GM19397 (cell line): ENCODE data around the gene CENPI.
"Not testable (repeated sequence)": the region's sequence is repeated elsewhere in the genome, so short reads cannot be mapped to it uniquely, and the experiment has no call there.

Experiments used
- ATAC-seq: cut with Tn5 transposase; IDR thresholded peaks from one replicate; pipeline ENCODE4 v1.9.1; 2021; ENCODE audit warnings: mild to moderate bottlenecking, moderate library complexity; ENCODE audit not compliant: unreplicated experiment

The CENPI gene

GRCh38 chrX:101097546-101098453 is at the start of gene CENPI:
TSS of gene CENPI (plus strand) at chrX:101098204. CDS start at chrX:101101071, 2,867 bp downstream.
- peak; percentile 100 for ATAC-seq

- peak; percentile 2 for ATAC-seq
These were observed 46.9 kb upstream of the CENPI start for GRCh38 chrX:101051153-101051548.

- ATAC-seq: peak; percentile 93
These were observed 46.3 kb upstream of the CENPI start, which contains the start of gene TRMT2B for GRCh38 chrX:101051549-101052302. TSS of gene TRMT2B (minus strand) at chrX:101052111. CDS start at chrX:101042289, 9,822 bp downstream.

GRCh38 chrX:101056551-101056950 is 41.5 kb upstream of the CENPI start:
- not testable (repeated sequence) for ATAC-seq

- ATAC-seq: peak; percentile 70
These were observed 40.8 kb upstream of the CENPI start for GRCh38 chrX:101057093-101057714.

GRCh38 chrX:101062176-101062575 is 35.8 kb upstream of the CENPI start:
- ATAC-seq: no peak

GRCh38 chrX:101071582-101071981 is 26.4 kb upstream of the CENPI start:
- no peak for ATAC-seq

- ATAC-seq: no peak
These were observed 19.0 kb upstream of the CENPI start, which contains the start of gene TMEM35A for GRCh38 chrX:101078716-101079598. TSS of gene TMEM35A (plus strand) at chrX:101078879. CDS start at chrX:101079003, 124 bp downstream.

GRCh38 chrX:101079736-101080270 is 18.2 kb upstream of the CENPI start:
- ATAC-seq: no peak

- ATAC-seq: no peak
These were observed 17.5 kb upstream of the CENPI start for GRCh38 chrX:101080326-101081124.

- no peak for ATAC-seq
These were observed 16.8 kb upstream of the CENPI start for GRCh38 chrX:101081231-101081630.

GRCh38 chrX:101091817-101092216 is 6.2 kb upstream of the CENPI start:
- ATAC-seq: no peak

GRCh38 chrX:101108284-101108683 is 10.3 kb downstream of the CENPI start:
- no peak for ATAC-seq

GRCh38 chrX:101117701-101118100 is 19.7 kb downstream of the CENPI start:
- ATAC-seq: no peak

- ATAC-seq: no peak
These were observed 38.2 kb downstream of the CENPI start for GRCh38 chrX:101136235-101136634.
